Measurements from ENCODE around the gene MTHFD2. TPM values are rescaled to one million over a fixed set of nuclear protein-coding genes. Genes with fewer than 3 reads are reported as not detected.

Gene MTHFD2
- total and polyA plus RNA-seq, 2 experiments from 2014 or later: 40.1 to 126 TPM

DNA sequence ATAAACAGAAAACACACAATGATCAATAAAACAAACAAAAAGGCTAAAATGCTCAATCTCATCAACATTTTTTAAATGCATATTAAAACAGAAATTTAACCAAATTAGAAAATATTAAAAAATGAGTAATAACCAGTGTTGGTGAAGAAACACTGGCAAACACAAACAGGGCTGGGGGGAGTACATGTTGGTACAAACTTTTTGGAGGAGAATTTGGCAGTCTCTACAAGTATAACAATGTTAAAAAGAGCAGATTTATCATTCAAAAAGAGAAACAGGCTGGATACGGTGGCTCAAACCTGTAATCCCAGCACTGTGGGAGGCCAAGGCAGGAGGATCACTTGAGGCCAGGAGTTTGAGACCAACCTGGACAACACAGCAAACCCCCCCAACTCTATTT lies 33.7 kb upstream of the MTHFD2 start:
- Histone ChIP-seq H4K20me1 (ENCODE audit: insufficient read depth, poor library complexity, severe bottlenecking) (peaks cover 3% of the 10 kb centered on the region), H3K9me3 (ENCODE audit: low read depth) (no peaks in the 10 kb centered on the region), H3K4me3 (no peak overlapping the region), H3K27ac (no peak overlapping the region), H3K9me2 (replicated peaks; ENCODE audit: insufficient read depth) (no peaks in the 10 kb centered on the region), H3K27me3 (no peaks in the 10 kb centered on the region), H3K36me3 (replicated peaks; ENCODE audit: insufficient read depth, low read depth) (no peaks in the 10 kb centered on the region), H3K79me2 (peaks cover 76% of the 10 kb centered on the region), H2AFZ (no peak overlapping the region), H3K4me2 (no peak overlapping the region), H3K4me1 (ENCODE audit: insufficient read depth) (no peaks in the 10 kb centered on the region)
- no peak for DNase-seq (ENCODE audit: low spot score)
- WGBS (ENCODE audit: low lambda C conversion rate, missing lambda C conversion rate): 96% methylated on average over 1 of the region's 1 CpG
- TF ChIP-seq EZH2phosphoT487 (IDR thresholded peaks at IDR 0.05; ENCODE audit: low read depth, severe bottlenecking, unreplicated experiment) (no peak), EZH2 (IDR thresholded peaks at IDR 0.05; ENCODE audit: borderline replicate concordance) (no peak)
- TF ChIP-seq, protein P1, sequence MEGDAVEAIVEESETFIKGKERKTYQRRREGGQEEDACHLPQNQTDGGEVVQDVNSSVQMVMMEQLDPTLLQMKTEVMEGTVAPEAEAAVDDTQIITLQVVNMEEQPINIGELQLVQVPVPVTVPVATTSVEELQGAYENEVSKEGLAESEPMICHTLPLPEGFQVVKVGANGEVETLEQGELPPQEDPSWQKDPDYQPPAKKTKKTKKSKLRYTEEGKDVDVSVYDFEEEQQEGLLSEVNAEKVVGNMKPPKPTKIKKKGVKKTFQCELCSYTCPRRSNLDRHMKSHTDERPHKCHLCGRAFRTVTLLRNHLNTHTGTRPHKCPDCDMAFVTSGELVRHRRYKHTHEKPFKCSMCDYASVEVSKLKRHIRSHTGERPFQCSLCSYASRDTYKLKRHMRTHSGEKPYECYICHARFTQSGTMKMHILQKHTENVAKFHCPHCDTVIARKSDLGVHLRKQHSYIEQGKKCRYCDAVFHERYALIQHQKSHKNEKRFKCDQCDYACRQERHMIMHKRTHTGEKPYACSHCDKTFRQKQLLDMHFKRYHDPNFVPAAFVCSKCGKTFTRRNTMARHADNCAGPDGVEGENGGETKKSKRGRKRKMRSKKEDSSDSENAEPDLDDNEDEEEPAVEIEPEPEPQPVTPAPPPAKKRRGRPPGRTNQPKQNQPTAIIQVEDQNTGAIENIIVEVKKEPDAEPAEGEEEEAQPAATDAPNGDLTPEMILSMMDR (IDR thresholded peaks at IDR 0.05; ENCODE audit: poor library complexity): no peak

DNA sequence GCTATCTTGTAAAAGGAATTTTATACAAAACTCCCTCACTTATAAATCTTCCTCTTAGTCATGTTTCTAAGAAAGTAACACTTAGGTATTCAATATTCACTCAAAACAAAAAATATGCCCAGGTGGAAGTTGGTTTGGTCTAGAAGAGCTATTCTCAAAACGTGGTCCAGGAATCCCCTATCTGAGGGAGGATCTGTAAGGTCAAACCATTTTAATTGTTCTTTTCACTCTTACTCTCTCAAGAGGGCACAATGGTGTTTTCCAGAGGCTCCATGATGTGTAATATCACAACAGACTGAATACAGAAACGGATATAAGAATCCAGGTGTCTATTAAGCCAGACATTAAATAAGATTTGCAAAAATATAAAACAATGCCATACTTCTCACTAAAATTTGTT lies 29.7 kb upstream of the MTHFD2 start:
- no peak overlapping the region for H2AFZ ChIP-seq
- DNase-seq (ENCODE audit: low spot score): no peak
- no peak overlapping the region for H3K4me3 ChIP-seq
- peaks cover 89% of the 10 kb centered on the region for H3K79me2 ChIP-seq
- 74% methylated on average over 2 of the region's 2 CpGs for WGBS (ENCODE audit: low lambda C conversion rate, missing lambda C conversion rate)
- no peaks in the 10 kb centered on the region for H3K9me2 ChIP-seq (replicated peaks; ENCODE audit: insufficient read depth)
- no peaks in the 10 kb centered on the region for H3K4me1 ChIP-seq (ENCODE audit: insufficient read depth)
- H3K27ac ChIP-seq: no peak overlapping the region
- peaks cover 16% of the 10 kb centered on the region for H4K20me1 ChIP-seq (ENCODE audit: insufficient read depth, poor library complexity, severe bottlenecking)
- no peak for TF ChIP-seq EZH2phosphoT487 (IDR thresholded peaks at IDR 0.05; ENCODE audit: low read depth, severe bottlenecking, unreplicated experiment)
- TF ChIP-seq EZH2 (IDR thresholded peaks at IDR 0.05; ENCODE audit: borderline replicate concordance): no peak
- TF ChIP-seq, protein P1 (IDR thresholded peaks at IDR 0.05; ENCODE audit: poor library complexity): no peak
- no peaks in the 10 kb centered on the region for H3K36me3 ChIP-seq (replicated peaks; ENCODE audit: insufficient read depth, low read depth)
- no peaks in the 10 kb centered on the region for H3K27me3 ChIP-seq
- H3K4me2 ChIP-seq: no peak overlapping the region
- no peaks in the 10 kb centered on the region for H3K9me3 ChIP-seq (ENCODE audit: low read depth)

DNA sequence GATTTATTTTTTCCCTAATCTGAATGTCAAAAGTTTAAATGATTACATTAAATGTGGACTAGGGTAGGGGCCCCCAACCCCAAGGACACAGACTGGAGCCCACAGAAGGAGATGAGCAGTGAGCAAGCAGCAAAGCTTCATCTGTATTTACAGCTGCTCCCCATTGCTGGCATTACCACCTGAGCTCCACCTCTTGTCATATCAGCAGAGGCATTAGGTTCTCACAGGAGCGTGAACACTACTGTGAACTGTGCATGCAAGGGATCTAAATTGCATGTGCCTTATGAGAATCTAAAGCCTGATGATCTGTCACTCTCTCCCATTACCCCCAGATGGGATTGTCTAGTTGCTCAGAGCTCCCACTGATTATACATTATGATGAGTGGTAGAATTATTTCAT lies 23.5 kb upstream of the MTHFD2 start:
- Histone ChIP-seq H3K4me2 (no peak overlapping the region), H2AFZ (no peak overlapping the region), H3K9me3 (ENCODE audit: low read depth) (no peaks in the 10 kb centered on the region), H4K20me1 (ENCODE audit: insufficient read depth, poor library complexity, severe bottlenecking) (peaks cover 56% of the 10 kb centered on the region), H3K79me2 (peaks cover 82% of the 10 kb centered on the region), H3K27me3 (no peaks in the 10 kb centered on the region), H3K27ac (no peak overlapping the region), H3K4me1 (ENCODE audit: insufficient read depth) (peaks cover 7% of the 10 kb centered on the region), H3K9me2 (replicated peaks; ENCODE audit: insufficient read depth) (no peaks in the 10 kb centered on the region), H3K36me3 (replicated peaks; ENCODE audit: insufficient read depth, low read depth) (no peaks in the 10 kb centered on the region), H3K4me3 (no peak overlapping the region)
- 100% methylated on average over 1 of the region's 1 CpG for WGBS (ENCODE audit: low lambda C conversion rate, missing lambda C conversion rate)
- no peak for DNase-seq (ENCODE audit: low spot score)
- TF ChIP-seq, protein P1 (IDR thresholded peaks at IDR 0.05; ENCODE audit: poor library complexity): no peak
- no peak for TF ChIP-seq EZH2phosphoT487 (IDR thresholded peaks at IDR 0.05; ENCODE audit: low read depth, severe bottlenecking, unreplicated experiment)
- no peak for TF ChIP-seq EZH2 (IDR thresholded peaks at IDR 0.05; ENCODE audit: borderline replicate concordance)

DNA sequence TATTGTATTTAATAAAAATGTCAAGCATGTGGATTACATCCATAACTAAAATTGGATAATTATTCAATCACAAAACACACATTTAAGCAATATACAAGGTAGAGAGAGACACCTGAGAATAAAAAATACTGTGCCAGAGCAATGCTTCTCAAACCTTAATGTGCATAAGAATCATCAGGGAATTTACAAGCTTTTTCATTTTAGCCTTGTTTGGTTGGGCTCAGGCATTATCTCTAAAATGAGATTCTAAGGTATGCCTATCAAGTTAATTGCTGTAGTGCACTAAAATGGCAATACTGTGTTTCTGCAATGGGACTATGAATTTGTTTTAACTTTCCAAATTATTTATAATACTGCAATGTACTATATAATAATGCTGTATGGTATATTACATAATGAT lies 20.7 kb upstream of the MTHFD2 start:
- no peaks in the 10 kb centered on the region for H3K36me3 ChIP-seq (replicated peaks; ENCODE audit: insufficient read depth, low read depth)
- peak overlapping the region; percentile 79 for H3K4me2 ChIP-seq
- no peaks in the 10 kb centered on the region for H3K9me3 ChIP-seq (ENCODE audit: low read depth)
- DNase-seq (ENCODE audit: low spot score): no peak
- H3K4me1 ChIP-seq (ENCODE audit: insufficient read depth): peaks cover 7% of the 10 kb centered on the region
- peaks cover 48% of the 10 kb centered on the region for H4K20me1 ChIP-seq (ENCODE audit: insufficient read depth, poor library complexity, severe bottlenecking)
- peaks cover 54% of the 10 kb centered on the region for H3K79me2 ChIP-seq
- TF ChIP-seq EZH2 (IDR thresholded peaks at IDR 0.05; ENCODE audit: borderline replicate concordance) (no peak), EZH2phosphoT487 (IDR thresholded peaks at IDR 0.05; ENCODE audit: low read depth, severe bottlenecking, unreplicated experiment) (no peak)
- TF ChIP-seq, protein P1 (IDR thresholded peaks at IDR 0.05; ENCODE audit: poor library complexity): no peak
- H3K4me3 ChIP-seq: peak overlapping the region; percentile 48
- peak overlapping the region; percentile 72 for H2AFZ ChIP-seq
- no peaks in the 10 kb centered on the region for H3K27me3 ChIP-seq
- no peaks in the 10 kb centered on the region for H3K9me2 ChIP-seq (replicated peaks; ENCODE audit: insufficient read depth)
- peak overlapping the region; percentile 92 for H3K27ac ChIP-seq
